GM18508 (cell line): ENCODE measurements around the gene RIIAD1.
"Not testable (repeated sequence)": the region's sequence is repeated elsewhere in the genome, so short reads cannot be mapped to it uniquely, and the experiment has no call there.

Experiments used
- ATAC-seq: cut with Tn5 transposase; IDR thresholded peaks from one replicate; pipeline ENCODE4 v1.9.1; 2021; ENCODE audit warnings: moderate number of reproducible peaks; ENCODE audit not compliant: insufficient read depth, unreplicated experiment

The RIIAD1 gene, protein sequence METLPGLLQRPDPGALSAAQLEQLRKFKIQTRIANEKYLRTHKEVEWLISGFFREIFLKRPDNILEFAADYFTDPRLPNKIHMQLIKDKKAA

DNA sequence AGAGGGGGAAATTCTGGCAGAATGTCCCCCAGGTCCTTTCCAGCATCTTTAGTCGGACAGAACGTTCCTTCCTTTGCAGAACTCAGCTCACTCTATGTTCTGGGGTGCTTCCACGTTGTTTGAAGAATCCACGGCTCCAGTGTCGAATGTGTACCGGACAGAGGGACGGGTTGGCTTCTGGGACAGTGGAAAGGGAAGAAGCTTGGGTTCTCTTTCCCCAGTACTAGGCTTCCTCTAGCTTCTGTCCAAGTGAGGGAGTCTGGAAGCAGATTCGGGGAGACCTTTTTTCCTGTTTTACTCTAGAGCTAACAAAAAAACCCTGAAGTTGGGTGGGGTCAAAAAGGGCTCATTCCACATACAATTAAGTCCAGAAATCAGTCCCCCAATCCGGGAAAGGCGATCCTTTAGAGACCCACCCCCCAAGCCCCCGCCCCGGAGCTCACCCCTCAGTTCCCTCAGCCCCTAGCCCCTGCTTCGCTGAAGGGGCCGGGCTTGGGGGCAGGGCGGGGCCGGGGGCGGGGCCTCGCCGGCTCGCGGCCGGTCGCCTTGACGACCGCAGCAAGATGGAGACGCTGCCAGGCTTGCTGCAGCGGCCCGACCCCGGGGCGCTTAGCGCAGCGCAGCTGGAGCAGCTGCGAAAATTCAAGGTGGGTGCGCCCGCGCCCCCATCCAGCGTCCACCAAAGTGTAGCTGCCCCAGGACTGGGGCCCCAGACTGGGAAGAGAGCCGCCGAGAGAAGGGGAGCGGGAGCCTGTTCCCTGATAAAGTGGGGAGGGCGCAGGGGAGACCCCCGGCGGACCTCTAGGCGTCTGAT is at the start of gene RIIAD1:
TSS of gene RIIAD1 (plus strand) at position 549 of the 814 bp plus-strand sequence. CDS start at position 564, 15 bp downstream.
- ATAC-seq, result no peak

DNA sequence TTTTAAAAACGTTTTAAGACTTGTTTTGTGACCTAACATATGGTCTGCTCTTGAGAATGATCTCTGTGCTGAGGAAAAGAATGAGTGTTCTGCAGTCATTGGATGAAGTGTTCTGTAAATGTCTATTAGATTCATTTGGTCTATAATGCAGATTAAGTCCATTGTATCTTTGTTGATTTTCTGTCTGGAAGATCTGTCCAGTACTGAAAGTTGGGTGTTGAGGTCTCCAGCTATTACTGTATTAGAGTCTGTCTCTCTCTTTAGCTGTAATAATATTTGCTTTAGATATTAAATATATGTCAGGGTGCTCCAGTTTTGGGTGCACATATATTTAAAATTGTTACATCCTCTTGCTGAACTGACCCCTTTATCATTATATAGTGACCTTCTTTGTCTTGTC is 47.9 kb upstream of the RIIAD1 start:
- ATAC-seq, result no peak

DNA sequence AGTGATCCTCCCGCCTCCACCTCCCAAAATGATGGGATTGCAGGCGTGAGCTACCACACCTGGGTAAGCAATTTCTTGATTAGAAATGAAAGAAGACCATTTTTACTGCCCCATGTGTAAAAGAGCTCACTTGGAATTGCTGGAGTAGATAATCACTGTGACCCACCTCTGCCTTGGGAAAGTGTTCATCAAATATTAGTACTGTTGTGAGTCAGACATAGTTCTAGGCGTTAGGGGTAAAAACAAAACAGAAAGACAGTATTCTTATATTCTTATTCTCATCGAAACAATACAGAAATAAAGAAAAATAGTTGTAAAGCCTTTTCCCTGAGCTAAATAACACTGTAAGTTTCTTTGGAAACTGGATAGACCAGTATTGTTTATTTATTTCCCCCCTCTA is 40.9 kb upstream of the RIIAD1 start:
- ATAC-seq, result no peak

DNA sequence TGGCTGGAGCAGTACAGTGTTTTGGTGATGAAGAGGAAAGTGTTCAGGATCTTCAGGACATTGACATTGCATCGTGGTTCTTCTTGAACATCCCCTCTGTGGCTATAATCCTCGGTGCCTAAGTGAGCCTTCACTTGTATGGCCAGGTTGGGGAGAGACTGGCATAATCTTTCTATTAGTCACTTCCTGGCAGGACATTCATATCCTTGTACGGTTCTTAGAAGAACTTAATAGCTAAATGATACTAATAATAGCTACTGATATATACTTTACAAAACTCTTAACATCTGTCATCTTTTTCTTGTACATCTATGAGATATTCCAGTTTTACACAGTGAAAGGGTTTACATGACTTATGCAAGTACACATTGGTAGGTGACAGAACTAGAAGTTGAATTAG is 40.5 kb upstream of the RIIAD1 start:
- no peak for ATAC-seq

DNA sequence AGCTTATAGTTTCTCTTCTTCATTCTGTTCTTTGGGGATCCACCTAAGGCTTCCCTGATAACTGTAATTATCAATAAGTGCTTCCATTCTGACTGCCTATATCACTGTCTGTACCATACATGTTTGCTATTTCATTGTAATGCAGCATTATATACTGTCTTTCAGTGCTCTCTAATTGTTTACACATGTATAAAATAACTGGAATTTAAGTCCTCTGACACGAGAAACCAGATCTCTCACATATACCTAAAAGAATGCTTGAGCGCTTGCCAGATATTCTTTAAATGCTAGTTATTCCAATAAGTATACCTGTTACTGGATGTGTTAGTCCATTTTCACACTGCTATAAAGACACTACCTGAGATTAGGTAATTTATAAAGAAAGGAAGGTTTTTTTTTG is 39.4 kb upstream of the RIIAD1 start:
- ATAC-seq, result no peak

DNA sequence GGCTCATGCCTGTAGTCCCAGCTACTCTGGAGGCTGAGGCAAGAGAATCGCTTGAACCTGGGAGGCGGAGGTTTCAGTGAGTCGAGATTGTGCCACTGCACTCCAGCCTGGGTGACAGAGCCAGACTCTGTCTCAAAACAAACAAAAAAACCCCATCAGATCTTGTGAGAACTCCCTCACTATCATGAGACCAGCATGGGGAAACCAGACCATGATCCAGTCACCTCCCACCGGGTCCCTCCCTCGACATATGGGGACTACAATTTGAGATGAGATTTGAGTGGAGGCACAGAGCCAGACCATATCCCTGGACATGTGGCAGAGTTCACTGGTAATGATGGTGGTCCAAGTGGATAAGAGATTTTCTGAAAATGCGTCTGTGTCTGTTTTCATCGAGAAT is 38.4 kb upstream of the RIIAD1 start:
- not testable (repeated sequence) for ATAC-seq

DNA sequence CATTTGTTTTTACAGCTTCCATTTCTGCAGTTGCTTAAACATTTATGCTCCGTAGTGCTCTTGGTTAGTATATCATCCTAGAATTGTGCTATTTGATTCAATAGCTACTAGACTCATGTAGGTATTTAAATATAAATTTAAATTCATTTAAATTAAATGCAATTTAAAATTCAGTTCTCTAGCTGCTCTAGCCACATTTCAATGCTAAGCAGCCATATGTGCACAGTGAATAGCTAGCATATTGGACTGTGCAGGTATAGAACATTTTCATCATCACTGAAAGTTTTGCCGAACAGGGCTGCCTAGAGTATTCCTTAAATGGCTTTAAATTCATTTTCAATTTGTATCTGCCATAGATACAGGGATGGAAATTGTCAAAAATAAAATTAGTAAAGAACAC is 37.2 kb upstream of the RIIAD1 start:
- ATAC-seq, result no peak

DNA sequence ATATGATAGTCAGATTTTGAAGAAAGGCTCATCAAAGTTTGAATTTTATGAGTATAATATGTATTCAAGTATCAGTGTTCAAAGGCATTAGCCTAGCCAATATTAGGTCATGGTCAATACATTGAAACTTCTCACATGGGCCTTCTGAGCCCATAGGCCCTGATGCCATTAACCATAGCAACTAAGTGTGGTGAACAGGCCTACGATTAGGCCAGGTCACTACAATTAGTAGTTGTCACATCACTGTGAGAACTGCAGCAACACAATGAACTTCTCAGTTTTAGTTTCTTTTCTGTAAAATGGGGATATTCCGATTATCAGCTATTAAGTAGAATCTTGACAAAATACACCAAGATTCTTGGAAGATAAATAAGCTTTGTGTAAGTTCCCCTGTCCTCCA is 34.8 kb upstream of the RIIAD1 start:
- no peak for ATAC-seq

DNA sequence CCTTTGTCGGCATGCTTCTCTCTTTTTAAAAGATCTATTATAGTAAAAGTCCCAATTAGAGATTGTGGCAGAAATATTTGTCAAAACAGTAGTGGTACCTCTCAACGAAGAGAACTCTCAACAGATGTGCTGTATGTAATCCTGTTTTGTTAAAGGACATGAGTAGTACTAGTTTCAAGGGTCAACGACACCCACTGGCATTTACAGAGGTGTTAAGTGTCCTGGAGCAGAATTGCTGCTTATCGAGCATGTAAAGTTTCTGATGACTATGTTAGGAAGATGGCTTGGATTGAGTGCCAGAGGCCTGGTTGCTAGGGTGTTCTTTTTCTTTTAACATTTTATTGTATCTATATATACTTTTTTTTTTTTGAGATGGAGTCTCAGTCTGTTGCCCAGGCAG is 31.8 kb upstream of the RIIAD1 start:
- ATAC-seq, result no peak

DNA sequence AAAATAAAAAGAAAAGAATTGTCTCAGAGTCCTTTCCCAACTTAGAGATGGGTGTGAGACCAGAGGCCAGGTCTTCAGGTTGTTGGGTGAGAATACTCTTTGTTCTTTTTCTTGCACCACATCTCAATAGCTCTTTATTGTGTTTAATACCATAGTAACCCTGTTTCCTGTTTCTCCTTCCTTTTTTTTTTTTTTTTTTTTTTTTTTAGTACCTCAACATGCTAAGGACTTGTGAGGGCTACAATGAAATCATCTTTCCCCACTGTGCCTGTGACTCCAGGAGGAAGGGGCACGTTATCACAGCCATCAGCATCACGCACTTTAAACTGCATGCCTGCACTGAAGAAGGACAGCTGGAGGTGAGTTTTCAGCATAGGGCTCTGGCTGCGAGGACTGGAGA is 29.1 kb upstream of the RIIAD1 start:
- no peak for ATAC-seq

DNA sequence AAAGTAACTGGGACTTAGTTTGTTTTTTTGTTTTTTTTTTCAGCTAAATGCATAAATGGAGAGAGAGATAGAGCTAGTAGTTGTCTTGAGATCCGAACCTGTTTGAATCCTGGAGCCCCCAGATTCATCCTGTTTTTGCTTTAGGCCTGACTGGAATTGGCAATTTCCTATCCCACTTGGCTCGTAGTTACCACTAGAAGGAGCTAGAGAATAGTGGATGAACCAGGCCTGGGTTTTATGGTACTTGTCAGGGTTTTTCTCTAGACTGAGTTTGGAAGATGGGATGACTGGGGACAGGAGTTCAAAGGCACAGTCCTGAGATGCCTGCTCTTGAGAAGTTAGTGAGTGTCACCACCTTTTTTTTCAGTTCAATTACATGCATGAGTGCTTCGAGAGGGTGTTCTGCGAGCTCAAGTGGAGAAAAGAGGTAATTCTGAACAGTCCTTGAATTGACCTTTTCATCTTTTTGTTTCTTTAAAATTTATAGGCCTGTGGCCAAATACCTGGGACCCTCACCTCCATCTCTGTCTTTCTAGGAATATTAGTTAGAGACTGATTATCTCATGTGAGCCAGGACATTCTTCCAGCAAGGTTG is 28.2 kb upstream of the RIIAD1 start:
- ATAC-seq, result no peak

DNA sequence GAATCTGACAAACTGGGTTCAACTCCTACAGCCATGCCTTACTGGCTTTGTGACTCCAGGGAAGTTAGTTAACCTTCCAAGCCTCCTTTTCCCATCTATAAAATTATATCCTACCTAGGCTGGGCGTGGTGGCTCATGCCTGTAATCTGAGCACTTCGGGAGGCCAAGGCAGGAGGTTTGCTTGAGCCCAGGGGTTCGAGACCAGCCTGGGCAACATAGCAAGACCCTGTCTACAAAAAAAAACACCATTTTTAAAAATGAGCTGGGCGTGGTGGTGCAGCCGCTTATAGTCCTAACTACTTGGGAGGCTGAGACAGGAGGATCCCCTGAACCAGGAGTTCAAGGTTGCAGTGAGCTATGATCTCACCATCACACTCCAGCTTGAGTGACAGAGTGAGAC is 19.8 kb upstream of the RIIAD1 start:
- no peak for ATAC-seq

DNA sequence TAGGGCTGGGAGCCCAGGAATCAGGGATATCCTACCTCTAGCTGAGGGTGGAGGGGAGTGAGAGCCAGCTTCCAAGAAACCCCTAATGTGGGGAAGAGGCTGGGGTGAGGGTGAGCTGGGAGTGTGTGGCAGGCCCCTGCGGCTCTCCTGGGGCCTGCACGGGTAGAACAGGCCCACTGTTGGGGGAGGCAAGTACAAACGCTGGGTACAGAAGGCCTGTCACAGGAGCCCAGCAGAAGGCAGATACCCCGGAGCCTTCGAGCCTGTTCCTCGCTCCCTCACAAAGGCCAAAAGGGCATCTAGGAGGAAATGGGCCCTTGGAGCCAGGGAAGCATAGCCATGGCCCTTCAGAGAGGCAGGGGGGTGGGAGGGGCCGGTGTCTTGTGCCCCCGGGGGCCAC is 18.4 kb upstream of the RIIAD1 start:
- no peak for ATAC-seq

DNA sequence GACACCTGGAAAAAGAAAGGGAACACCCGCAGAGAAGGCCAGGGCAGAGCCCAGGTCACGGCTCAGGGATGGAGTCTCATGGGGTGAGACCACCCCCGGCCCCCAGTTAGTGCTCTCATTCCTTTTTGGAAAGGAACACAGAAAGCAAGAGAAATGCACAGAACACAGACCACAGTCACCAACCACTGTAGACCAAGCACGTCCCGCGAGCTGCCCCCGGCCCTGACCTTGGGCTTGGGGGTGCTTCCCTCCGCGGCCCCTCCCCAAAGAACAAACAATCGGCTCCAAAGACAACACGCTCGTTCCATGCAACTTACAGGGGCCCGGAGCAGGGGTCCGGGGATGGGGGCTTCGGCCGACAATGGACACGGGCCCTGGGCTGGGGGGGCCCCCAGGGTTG is 17.5 kb upstream of the RIIAD1 start:
- no peak for ATAC-seq

DNA sequence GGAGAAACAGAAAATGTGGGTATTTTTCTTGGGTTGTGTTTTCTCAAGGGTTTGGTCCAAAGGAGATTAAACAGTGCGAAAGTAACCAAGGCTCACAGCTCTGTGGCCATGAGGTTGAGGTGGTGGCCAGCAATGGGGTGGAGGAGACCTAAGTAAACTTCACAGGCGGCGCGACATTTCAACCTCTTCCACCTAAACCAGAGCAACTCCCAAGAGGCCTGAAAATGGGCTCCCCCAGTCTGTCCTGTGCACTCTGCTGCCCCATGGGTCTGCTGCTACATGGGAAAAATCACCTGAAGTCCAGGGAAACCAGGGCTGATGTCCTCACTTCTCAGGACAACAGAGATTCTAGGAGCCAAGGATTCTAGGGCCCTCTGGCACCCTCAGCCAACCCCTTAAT is 17.1 kb upstream of the RIIAD1 start:
- no peak for ATAC-seq

DNA sequence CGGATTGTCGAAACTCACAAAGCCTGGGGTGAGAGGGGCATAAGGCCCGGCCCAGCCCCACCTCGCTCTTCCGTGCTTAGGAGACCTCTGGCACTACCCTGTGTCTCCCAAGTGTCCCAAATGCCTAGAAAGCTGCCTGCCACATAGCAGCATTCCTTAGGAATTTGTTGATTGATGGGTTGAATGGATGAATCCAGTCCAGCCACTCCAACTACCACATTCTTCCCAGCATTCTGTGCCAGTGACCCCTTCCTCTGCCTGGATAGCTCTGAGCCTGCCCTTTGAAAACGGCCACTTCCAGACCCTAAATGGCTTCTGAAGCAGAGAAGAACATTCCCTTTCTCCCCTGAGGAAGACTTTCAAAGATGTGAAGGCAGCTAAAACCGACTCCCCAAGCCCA is 16.2 kb upstream of the RIIAD1 start:
- ATAC-seq, result no peak

DNA sequence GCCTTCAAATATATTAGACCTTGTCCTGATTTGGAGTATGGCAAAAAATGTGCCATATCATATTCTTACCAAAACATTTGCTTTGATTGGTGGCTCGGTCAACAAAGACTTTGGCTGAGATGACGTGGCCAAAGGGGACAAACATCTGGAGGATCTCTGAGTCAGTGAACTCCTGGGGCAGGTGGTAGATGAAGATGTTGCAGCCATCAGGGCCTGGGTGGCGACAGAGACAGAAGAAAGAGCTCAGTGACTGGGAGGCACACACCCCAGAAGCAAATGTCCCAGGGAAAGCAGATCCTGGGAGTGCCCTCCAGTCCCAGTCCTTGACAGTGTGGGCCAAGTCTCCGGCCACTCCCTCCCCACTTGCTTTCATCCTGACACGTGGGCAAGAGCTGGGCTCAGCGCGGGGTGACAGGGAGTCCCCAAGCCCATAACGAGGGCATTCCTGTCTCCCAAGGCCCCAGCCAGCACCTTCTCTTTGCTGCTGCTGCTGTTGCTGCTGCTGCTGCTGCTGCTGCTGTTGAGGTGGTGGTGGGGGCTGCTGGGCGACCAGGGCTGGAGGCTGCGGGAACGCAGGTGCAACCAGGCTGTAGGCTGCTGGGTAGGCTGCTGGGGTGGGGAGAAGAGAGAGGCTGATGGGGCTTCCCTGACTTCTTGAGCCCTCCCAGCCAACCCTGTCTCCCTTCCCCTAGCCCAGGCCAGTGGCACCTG is 15.4 kb upstream of the RIIAD1 start:
- no peak for ATAC-seq

DNA sequence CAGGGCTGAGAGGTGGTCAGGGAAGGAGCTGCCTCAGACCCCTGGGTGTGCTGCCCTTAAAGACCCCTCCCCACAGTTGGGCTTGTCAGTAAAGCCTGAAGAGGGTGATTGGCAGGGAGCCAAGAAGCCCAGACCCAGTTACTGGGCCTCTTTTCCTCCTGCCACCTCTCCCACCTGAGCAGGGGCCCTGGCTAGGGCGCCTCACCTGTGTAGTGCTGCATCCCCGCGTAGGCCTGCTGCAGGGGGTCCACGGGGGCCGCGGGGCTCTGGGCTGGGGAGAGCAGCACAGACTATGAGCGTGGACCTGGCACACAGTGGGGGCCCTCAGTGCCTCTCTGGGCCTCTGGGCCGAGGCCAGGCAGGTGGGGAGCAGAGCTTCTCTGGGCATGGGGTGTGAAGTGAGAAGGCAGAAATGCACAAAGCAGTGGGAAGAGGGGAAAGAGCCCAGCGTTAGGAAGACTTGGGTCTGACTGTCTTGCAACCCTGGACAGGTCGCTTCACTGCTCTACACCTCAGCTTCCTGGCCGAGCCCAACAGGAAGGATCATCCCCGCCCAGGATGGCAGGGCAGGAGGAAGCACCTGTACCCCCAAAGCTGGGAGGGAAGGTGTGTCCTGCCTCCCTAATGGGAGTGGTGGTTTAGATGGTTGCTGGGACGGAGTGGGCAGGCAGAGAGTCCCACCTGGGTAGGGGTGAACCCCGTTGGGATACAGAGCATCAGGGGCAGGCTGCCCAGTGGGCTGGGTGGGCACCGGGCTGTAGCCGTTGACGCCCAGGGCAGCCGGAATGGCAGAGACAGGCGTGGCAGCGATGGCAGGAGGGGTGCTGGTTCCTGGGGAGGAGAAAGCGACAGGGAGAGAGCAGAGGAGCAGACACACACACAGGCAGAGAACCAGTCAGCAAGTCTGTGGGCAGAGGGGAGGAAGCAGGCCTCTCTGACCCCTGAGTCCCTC is 14.6 kb upstream of the RIIAD1 start:
- no peak for ATAC-seq

DNA sequence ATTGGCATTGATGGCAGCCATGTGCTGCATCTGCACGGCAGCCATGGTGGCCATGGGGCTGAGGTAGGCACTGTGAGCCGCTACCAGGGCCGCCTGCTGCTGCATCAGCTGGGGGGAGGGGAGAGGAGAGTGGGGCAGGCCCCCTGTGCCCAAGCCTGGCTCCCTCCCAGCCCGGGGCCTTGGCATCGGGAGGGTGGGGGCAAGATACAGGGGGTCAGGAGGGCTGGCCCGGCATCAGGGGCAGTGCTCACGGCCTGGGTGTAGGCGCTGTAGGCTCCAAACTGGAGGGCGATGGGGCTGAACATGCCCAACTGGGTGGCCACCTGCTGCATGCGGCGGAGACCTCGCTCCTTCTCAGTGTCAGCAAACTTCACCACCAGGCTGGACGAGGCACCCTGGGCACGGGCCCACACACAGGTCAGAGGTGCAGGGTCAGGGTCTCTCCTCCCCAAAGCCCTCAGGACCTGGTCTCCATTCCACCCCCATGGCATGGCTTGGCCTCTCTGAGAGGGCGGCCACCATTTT is 13.7 kb upstream of the RIIAD1 start:
- ATAC-seq, result no peak

DNA sequence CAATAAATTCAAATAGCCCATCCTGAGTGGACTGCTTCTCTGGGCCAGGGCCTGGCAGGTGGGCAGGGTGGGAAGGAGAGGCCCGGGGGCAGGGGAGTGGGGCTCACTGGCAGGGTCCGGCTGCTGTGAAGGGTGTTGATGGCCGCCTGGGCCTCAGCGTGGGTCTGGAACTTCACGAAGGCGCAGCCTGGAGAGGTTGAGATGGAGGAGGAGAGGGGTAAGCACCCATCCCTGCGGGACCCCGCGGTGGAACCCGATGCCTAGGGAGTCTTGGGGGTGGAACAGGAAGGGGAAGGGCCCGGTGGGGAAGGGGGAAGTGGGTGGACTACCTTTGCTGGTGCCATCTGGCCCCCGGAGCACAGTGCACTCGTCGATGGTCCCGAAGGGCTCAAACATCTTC is 12.4 kb upstream of the RIIAD1 start:
- ATAC-seq, result no peak
